ENCODE results near the gene KCNH2. TPM values are rescaled to one million over a fixed set of nuclear protein-coding genes. Genes with fewer than 3 reads are reported as not detected.

The KCNH2 gene
- total RNA-seq, 1 experiment from 2014 or later, result 16.2 TPM

DNA sequence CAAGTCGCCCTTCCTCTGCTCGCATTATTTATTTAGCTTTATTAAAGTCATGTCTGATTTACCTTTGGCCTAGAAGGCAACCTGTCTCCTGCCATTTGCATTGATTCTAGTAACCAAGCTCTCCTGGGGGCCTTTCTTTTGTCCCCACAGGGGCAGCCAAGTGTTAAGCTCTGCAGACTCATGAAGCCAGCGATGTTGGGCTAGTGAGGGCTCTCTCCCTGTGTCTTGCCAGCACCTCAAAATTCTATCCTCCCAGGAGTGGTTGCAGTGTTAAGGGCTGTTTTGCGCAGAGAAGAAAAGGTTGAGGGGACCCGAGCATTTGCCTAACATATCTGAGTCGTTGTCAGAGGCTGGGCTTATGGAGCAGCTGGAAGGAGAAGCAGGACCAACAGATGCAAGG, 63.9 kb downstream of the KCNH2 start:
- peaks cover 7% of the 10 kb centered on the region for H3K27me3 Mint-ChIP-seq (ENCODE audit: low read depth)
- H3K9me3 Mint-ChIP-seq, result no peaks in the 10 kb centered on the region
- ChIA-PET CTCF (interaction anchor here (1.1 kb wide), 1 partner anchor 16 kb away, joined by 6 read pairs; no protein-coding TSS in a partner anchor), POLR2A (no interaction called here)
- peaks cover 11% of the 10 kb centered on the region for H3K4me1 Mint-ChIP-seq
- DNase-seq (ENCODE audit: low spot score) (no peak), ATAC-seq (no peak)
- TF ChIP-seq MYBL2 (CRISPR knock-in tag; IDR thresholded peaks at IDR 0.05) (no peak), ETV6 (CRISPR knock-in tag; IDR thresholded peaks at IDR 0.05) (no peak), STAT6 (CRISPR knock-in tag; conservative IDR thresholded peaks at IDR 0.05; ENCODE audit: low read depth) (no peak), E2F1 (CRISPR knock-in tag; IDR thresholded peaks at IDR 0.05) (no peak), GABPB1 (CRISPR knock-in tag; IDR thresholded peaks at IDR 0.05) (no peak), JAZF1 (CRISPR knock-in tag; IDR thresholded peaks at IDR 0.05) (no peak), RELA (CRISPR knock-in tag; IDR thresholded peaks at IDR 0.05; ENCODE audit: borderline replicate concordance) (no peak), EMX1 (CRISPR knock-in tag; IDR thresholded peaks at IDR 0.05) (no peak), TEAD4 (CRISPR knock-in tag; IDR thresholded peaks at IDR 0.05) (no peak), MXD4 (CRISPR knock-in tag; IDR thresholded peaks at IDR 0.05; ENCODE audit: borderline replicate concordance) (no peak), MLX (CRISPR knock-in tag; IDR thresholded peaks at IDR 0.05) (no peak), JUN (CRISPR knock-in tag; IDR thresholded peaks at IDR 0.05) (no peak)
- TF ChIP-seq, protein P1, sequence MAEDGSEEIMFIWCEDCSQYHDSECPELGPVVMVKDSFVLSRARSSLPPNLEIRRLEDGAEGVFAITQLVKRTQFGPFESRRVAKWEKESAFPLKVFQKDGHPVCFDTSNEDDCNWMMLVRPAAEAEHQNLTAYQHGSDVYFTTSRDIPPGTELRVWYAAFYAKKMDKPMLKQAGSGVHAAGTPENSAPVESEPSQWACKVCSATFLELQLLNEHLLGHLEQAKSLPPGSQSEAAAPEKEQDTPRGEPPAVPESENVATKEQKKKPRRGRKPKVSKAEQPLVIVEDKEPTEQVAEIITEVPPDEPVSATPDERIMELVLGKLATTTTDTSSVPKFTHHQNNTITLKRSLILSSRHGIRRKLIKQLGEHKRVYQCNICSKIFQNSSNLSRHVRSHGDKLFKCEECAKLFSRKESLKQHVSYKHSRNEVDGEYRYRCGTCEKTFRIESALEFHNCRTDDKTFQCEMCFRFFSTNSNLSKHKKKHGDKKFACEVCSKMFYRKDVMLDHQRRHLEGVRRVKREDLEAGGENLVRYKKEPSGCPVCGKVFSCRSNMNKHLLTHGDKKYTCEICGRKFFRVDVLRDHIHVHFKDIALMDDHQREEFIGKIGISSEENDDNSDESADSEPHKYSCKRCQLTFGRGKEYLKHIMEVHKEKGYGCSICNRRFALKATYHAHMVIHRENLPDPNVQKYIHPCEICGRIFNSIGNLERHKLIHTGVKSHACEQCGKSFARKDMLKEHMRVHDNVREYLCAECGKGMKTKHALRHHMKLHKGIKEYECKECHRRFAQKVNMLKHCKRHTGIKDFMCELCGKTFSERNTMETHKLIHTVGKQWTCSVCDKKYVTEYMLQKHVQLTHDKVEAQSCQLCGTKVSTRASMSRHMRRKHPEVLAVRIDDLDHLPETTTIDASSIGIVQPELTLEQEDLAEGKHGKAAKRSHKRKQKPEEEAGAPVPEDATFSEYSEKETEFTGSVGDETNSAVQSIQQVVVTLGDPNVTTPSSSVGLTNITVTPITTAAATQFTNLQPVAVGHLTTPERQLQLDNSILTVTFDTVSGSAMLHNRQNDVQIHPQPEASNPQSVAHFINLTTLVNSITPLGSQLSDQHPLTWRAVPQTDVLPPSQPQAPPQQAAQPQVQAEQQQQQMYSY (CRISPR knock-in tag; IDR thresholded peaks at IDR 0.05), result no peak
- no peak overlapping the region for H3K4me3 Mint-ChIP-seq
- H3K36me3 Mint-ChIP-seq, result no peaks in the 10 kb centered on the region
- no peak overlapping the region for H3K27ac Mint-ChIP-seq

DNA sequence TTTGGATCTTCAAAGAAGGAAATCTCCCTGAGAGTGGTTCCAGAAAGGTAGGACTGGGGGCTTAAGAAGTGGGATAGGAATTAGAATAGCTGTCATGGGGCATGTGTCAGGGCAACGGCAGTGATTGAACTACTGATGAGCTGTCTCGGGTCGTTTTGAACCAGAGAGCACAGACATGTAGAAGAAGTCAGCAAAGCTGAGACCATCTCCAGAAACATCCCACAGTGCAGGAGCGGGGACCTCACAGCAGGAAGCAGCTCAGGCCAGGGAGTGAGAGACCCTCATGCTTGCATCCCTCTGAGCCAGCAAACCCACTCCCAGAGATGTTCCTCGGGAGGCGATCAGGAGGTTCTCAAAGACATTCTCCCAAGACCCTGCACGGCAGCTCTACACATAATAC, 65.7 kb downstream of the KCNH2 start:
- ChIA-PET CTCF (interaction anchor here (0.8 to 3.4 kb wide), 6 partner anchors 14 to 150 kb away, joined by 3 to 38 read pairs (median 4); no protein-coding TSS in a partner anchor), POLR2A (no interaction called here)
- H3K4me3 Mint-ChIP-seq, result no peak overlapping the region
- DNase-seq (ENCODE audit: low spot score), result no peak
- peaks cover 11% of the 10 kb centered on the region for H3K4me1 Mint-ChIP-seq
- no peaks in the 10 kb centered on the region for H3K36me3 Mint-ChIP-seq
- no peaks in the 10 kb centered on the region for H3K9me3 Mint-ChIP-seq
- peaks cover 7% of the 10 kb centered on the region for H3K27me3 Mint-ChIP-seq (ENCODE audit: low read depth)
- ATAC-seq, result no peak
- no peak overlapping the region for H3K27ac Mint-ChIP-seq
- TF ChIP-seq CREM (CRISPR knock-in tag; IDR thresholded peaks at IDR 0.05), result no peak
- no peak for TF ChIP-seq ZNF416 (CRISPR knock-in tag; IDR thresholded peaks at IDR 0.05)
- TF ChIP-seq RELA (CRISPR knock-in tag; IDR thresholded peaks at IDR 0.05; ENCODE audit: borderline replicate concordance), result no peak
- no peak for TF ChIP-seq NFYB (CRISPR knock-in tag; conservative IDR thresholded peaks at IDR 0.05; ENCODE audit: low read depth)
- no peak for TF ChIP-seq GTF2I (CRISPR knock-in tag; conservative IDR thresholded peaks at IDR 0.05)
- no peak for TF ChIP-seq JAZF1 (CRISPR knock-in tag; IDR thresholded peaks at IDR 0.05)
- no peak for TF ChIP-seq ZSCAN18 (CRISPR knock-in tag; IDR thresholded peaks at IDR 0.05)
- no peak for TF ChIP-seq MXD4 (CRISPR knock-in tag; IDR thresholded peaks at IDR 0.05; ENCODE audit: borderline replicate concordance)
- TF ChIP-seq STAT6 (CRISPR knock-in tag; conservative IDR thresholded peaks at IDR 0.05; ENCODE audit: low read depth), result no peak
- TF ChIP-seq IRF2 (CRISPR knock-in tag; IDR thresholded peaks at IDR 0.05; ENCODE audit: borderline replicate concordance, low read depth), result no peak
- no peak for TF ChIP-seq ESRRA (CRISPR knock-in tag; IDR thresholded peaks at IDR 0.05; ENCODE audit: borderline replicate concordance)
- TF ChIP-seq ATF1 (CRISPR knock-in tag; IDR thresholded peaks at IDR 0.05), result no peak

Measured in WTC11 (cell line).